GM18870 (cell line): ENCODE measurements around the gene BLOC1S1.

ENCODE experiments used
- ATAC-seq: cut with Tn5 transposase; IDR thresholded peaks from one replicate; pipeline ENCODE4 v1.9.1; 2021; ENCODE audit warnings: moderate library complexity; ENCODE audit not compliant: unreplicated experiment

The BLOC1S1 gene

DNA sequence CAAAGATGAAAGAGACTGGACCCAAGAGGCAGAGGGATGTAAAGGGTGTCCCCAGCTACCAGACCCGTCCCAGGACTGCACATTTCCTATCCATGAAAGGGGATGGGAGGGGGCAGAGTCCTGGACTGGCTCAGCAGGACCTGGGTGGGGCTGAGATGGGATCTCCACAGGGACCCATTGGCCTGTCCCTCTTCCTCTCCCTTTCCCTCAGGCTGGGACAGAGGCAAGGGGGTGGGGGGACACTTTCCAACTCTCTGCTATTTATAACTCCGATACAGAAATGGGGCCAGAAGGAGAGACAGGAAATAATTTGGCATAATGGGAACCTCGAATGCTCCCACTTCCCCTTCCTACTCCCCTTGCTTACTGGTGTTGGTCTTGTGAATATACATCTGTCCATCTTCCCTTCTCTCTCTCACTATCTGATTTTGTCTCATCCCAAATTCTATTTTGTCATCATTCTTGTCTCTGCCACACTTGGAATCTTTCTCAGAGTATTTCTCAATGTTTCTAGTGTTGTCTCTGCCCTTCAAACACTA, 7.1 kb upstream of the BLOC1S1 start:
- no peak for ATAC-seq

DNA sequence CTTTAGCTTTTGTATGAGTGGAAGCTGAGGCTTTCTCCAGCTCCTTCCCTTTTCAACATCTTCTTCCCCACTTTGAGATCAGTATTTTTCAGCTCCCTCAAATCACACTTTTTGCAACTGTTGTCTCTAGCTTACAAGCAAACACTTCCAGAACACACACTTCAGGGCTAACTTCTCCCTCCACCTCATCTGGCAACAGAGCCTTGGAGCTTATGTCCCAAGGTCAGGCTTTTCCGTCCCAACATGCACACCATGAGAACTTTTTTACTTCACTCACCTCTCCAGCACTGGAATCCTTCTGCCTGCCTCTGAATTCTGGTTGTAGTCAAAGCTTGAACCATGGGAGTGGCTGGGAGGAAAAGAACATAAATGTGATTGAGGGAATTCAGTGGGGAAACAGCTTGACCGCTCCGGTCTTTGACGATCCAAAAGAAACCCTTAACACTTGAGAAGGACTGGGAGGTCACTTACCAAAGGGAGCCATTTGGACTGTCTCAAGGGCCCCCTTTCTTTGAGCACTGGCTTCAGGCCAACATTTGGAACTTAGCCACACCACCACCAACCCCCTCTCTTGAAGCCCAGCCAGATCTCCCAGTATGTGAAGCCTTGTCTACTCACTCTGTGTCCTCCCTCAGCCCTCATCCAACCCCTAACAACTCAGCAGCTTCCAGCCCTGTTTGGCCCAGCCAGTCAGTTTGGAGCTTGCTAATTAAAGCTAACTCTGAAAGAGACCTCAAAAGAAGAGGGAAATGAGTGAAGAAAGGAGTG, 3.9 kb upstream of the BLOC1S1 start:
- ATAC-seq: no peak

DNA sequence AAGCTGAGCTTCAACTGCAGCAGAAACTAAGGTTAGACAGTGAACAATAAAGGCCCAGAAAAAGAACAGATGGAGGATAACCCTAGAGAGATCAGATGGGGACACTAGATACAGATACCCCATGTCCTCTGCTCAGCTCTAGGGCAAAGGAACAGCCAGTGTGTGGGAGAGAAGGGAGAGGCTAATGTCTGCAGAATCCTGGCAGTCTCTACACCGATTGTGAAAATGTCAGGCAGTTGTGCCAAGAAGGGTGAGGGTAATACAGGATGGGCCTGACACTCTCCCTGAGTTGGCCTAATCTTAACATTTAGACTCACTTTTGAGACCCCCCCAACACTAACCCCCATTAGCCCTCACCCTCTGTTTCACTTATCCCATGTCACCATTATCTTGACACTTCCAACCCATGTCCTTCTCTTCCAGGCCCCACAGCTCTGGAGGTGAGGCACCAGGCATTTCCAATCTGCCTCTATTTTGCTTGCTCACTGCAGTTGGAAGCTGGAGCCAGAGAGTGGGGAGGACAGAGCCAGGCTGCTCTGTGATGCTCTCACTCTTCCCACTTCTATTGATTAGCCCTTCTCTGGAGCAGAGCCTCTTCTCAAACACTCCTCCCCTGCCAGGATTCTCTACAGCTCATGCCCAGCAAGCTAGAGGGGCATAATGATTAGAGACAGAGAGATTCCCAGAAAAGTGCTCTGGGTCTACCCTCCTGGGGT, 3.0 kb upstream of the BLOC1S1 start:
- no peak for ATAC-seq

DNA sequence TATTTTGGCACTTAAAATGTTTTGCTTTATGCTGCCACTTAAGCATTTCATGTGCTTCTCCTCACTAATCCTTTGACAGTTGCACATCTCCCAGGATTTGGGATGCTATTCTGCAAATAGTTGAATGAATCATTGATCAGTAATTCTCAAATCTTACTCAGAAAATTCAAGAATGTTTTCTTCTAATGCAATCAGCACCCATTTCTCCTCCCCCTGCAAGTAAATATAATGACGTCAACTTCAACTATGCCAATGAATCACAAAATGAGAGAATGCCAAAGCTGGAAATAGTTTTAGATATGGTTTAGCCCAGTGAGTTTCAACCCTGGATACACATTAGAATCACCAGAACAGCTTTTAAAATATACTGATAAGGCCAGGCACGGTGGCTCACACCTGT, 2.1 kb upstream of the BLOC1S1 start:
- no peak for ATAC-seq

DNA sequence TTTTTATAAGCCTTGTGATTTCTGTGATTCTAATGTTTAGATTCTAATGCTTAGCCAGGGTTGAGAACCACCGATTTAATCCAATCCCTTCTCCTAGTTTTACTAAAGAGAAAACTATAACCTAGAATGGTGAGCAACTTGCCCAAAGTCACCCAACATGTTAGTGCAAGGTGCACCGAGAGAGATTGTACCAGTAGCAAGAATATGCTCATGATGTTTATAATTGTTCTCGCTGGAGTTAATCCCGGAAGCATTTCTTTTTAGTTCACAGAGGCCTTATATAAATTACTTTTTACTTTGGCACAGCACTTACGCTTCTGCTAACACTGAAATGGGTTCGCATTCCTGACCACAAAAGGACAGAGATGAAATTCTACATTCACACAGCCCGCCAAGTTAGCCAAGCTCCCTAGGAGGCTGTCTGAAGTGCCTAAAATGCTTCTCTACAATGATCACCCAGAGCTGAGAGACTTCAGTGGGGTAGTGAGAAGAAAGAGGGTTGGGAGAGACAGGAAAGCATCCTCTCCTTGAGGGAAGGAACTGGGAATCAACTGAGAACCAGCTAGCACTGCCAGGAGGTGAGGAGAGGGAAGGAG, 579 bp upstream of the BLOC1S1 start:
- ATAC-seq: no peak

DNA sequence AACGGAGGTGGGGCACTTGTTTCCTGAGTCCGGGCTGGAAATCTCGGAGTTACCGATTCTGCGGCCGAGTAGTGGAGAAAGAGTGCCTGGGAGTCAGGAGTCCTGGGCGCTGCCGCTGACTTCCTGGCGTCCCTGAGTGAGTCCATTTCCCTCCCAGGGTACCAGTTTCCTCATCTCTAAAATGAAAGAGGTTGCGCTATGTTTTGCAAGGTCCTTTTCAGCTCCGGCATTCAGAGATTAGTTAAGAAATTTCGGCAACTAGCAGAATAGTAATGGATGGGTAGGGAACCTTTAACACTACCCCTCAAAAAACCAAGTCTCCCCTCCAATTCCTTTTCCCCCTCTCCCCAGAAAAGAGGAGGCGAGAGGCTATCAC, 724 bp downstream of the BLOC1S1 start:
- ATAC-seq: no peak

DNA sequence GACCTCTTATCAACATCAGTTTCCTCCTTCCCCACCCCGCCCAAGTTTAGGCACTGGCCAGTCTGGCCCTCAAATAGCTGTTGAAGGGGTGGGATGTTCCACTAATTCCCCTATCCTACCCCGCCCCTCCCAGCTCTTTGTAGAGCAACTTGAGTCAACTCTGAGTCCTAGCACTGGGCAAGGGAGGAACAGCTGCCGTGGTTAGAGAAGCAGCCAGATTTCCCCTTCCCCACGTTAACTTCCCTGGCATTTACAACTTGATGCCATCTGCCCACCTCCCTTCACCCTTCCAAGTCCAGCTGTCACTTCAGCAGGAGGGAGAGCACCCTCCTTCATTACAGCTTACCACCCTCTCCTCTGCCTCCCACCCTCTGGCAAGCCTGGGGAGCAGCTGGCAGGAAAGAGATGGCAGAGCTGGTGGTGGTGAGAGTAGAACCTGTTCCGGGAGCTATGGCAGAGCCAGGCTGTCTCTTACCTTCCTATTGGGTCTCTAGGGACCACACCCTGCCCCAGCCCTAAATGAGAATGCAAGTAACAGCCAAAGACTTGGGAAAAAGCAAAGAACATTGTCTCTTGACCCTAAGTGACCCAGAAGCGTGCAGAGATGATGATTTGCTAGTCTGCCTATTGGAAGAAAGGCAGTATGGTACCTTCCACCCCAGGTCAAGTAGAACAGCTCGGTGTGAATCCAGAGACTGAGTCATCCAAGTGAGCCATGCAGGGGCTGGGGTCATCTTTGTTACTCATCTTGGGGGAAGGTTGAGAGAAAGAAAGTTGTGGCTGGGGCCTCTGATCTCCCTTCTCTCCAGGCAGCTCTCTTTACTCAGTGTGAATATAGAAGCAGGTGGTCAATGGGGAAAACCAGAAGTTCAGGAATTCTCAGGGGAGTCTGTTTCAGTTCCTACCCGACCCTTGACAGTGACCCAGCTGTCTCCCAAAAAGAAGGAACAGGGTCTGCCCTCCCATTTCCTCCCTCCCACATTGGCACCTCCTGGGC, 1.5 kb downstream of the BLOC1S1 start:
- ATAC-seq: no peak

DNA sequence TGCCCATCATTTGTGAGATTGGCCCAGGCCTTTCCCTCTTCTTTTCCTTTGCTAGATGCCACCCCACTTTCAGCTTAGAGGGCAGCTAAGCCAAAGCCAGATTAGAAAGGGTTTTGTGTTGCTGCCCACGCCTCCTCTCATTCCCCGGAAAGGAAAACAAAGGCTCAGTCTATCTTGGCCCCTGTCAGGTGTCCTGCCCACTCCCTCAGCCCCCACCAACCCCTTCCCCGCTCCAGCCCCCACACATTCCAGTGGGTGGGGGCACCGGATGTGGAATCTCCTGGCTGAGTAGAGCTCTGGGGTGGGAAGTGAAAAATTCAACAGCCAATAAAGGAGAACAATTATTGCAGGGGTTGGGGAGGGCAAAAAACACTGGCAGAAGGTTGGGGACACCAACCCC, 2.2 kb downstream of the BLOC1S1 start:
- ATAC-seq: no peak

DNA sequence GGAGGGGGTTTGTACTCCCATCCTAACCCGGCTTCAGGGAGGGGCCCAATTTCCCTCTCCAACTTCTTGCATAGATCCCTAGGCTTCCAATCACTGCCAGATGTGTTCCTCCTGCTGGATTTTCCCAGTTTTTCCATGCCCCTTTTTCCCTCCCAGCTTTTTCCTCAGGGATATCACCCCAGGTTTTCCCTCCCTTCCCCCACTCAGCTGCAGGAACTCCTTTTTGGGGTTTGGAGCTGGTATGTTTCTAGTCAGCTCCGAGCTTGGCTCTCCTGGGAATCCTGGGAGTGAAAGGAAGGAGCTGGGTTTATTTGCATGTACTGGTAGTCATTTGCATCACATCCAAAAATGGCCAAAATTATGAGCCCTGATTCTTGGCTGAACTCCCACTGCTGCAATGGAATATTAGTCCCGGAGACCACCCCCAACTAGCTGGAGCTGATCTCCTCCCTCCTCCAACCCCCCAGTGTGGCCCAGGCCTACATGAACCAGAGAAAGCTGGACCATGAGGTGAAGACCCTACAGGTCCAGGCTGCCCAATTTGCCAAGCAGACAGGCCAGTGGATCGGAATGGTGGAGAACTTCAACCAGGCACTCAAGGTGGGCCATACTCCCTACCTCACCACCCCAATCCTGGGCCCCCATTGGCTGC, 2.9 kb downstream of the BLOC1S1 start:
- ATAC-seq: no peak

DNA sequence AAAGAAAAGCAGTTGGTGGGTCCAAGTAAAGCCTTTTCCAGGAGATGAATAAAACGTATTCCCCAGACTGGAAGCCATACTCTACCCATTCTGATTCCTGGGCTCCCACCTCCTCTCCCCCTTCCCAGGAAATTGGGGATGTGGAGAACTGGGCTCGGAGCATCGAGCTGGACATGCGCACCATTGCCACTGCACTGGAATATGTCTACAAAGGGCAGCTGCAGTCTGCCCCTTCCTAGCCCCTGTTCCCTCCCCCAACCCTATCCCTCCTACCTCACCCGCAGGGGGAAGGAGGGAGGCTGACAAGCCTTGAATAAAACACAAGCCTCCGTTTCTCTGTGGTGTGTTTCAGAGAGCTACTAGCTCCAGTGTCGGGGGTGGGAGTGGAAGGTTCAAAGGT, 3.5 kb downstream of the BLOC1S1 start:
- no peak for ATAC-seq

DNA sequence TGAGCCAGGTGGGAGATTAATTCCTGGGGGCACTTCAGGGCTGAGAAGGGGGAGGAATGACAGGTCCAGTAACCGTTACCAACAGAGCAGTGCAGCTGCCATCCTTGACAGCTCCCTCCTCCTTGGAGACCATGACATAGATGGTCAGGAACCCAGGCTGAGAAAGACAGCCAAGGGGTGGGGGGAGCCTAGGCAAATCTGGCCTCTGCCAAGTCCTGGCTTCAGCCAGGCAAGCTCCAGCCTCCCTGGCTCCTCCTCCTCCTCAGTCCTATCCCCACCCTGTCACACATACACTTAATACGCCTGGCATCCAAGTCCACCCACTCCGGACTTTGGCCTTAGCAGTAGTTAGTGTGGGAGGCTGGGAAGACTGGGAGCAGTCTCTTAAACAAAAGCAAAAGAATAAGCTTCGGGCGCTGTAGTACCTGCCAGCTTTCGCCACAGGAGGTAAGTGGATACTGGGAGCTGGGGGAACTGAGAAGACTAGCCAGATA, 4.3 kb downstream of the BLOC1S1 start, which contains the start of gene RDH5:
Gene RDH5, plus strand, starts transcription at position 323 of the 494 bp plus-strand sequence. CDS start 792 bp downstream, outside the sequence.
- no peak for ATAC-seq

DNA sequence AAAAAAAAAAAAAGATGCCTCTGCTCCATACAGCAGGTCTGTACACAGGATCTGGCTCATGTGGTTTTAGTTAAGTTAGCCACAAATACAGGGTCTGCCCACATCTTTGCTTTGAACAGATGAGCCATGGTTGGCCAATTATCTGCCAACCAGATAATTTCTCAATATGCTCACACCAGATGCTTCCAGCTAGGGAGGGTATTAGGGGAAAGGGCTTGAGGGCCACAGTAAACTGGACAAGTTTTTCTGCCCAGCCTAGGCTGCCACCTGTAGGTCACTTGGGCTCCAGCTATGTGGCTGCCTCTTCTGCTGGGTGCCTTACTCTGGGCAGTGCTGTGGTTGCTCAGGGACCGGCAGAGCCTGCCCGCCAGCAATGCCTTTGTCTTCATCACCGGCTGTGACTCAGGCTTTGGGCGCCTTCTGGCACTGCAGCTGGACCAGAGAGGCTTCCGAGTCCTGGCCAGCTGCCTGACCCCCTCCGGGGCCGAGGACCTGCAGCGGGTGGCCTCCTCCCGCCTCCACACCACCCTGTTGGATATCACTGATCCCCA, 5.1 kb downstream of the BLOC1S1 start:
- ATAC-seq: no peak

DNA sequence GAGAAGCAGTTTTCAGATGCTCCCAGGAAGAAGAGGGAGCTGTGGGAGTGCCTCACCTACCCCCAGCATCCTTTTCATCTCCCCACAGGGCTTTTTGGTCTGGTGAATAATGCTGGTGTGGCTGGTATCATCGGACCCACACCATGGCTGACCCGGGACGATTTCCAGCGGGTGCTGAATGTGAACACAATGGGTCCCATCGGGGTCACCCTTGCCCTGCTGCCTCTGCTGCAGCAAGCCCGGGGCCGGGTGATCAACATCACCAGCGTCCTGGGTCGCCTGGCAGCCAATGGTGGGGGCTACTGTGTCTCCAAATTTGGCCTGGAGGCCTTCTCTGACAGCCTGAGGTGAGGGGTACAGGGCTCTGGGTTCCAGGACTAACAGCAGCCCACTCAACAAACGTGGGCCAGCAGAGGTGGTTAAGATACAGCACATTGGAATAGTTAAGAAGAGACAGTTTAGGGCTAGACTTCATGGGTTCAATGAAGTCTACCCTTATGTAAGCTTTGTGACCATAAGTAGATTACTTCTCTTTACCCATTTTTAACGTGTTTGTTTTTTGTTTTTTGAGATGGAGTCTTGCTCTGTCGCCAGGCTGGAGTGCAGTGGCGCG, 5.9 kb downstream of the BLOC1S1 start:
- ATAC-seq: no peak

DNA sequence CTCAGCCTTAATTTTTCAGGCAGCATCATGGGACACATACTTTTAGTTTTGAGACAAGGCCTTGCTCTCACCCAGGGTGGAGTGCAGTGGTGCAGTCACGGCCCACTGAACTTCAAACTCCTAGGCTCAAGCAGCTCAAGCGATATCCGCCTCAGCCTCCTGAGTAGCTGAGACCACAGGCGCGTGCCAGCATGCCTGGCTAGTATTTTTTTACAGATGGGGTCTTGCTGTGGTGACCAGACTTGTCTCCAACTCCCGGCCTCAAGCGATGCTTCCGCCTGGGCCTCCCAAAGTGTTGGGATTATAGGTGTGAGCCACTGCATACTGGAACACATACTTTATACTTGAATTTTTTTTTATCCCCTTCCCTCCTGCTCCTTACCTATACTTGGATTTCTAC, 7.1 kb downstream of the BLOC1S1 start:
- ATAC-seq: no peak

DNA sequence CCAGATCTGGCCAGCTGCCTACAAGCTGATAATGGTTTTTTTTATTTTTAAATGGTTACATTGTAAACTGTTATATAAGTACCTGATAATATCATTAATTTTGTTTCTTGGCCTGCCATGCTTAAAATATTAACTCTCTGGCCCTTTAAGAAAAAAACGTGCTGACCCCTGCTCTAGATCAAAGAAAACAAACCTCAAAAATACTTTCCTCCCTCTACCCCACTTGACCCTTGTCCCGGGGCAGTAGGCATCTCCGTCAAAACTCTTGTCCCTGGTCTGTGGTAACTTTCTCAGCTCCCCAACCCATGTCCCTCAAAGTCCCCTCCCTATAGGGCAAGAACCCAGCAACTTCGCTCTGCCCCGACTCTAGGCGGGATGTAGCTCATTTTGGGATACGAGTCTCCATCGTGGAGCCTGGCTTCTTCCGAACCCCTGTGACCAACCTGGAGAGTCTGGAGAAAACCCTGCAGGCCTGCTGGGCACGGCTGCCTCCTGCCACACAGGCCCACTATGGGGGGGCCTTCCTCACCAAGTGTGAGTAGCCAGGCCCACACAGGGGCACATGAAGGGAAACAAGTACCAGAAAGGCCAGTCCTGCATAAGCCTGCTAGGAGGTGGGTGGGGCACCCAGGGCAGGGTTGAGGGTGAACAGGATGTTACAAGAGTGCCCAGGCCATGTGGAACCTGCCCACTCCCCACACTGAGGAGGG, 7.8 kb downstream of the BLOC1S1 start:
- no peak for ATAC-seq

DNA sequence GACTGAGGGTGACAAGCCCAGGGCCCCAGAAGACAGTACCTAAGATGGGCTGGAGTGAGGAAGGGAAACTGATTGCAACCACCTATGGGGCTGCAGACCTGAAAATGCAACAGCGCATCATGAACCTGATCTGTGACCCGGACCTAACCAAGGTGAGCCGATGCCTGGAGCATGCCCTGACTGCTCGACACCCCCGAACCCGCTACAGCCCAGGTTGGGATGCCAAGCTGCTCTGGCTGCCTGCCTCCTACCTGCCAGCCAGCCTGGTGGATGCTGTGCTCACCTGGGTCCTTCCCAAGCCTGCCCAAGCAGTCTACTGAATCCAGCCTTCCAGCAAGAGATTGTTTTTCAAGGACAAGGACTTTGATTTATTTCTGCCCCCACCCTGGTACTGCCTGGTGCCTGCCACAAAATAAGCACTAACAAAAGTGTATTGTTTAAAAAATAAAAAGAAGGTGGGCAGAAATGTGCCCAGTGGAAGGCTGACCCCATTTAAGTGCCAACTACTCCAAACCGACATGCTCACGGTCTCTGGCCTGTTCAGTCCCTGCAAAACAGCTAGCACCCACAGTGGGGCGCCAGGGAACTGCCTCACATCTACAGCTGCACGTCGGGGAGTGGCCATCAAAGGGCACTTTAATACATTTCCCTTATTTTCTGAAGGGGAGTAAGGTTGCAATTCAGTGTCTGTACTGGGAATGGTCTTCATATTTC, 8.5 kb downstream of the BLOC1S1 start:
- ATAC-seq: no peak

DNA sequence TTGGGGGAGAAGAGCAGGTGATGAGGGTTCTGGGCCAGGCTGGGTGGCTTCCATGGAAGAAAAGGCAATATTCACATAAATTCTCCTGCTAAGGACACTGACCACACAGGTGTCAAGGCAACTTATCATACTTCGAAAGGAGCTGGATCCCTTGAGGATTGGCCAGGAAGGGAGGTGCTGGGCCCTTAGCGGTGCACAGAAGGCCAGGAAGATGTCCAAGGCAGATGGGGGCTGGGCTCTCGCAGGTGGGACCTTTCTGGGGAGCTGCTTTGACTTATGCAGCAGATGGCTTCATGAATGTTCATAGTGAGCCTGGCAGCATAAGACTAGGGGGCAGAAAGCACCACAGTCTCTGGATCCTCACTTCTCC, 9.1 kb downstream of the BLOC1S1 start:
- ATAC-seq: no peak

DNA sequence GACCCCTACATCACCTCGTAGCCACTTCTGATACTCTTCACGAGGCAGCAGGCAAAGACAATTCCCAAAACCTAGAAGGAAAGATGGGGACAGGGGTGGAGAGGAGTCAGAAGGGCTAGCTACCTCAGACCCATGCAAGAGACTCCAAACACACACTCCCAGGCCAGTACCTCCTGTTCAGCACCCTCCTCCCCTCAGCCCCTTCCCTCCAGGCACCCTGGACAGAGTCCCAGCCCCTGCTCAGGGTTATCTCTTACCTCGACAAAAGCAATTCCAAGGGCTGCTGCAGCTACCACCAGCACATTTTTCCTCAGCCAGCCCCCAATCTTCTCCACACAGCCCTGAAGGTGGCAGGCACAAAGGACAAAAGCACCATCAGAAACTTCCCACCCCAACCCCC, 9.7 kb downstream of the BLOC1S1 start:
- ATAC-seq: no peak
